Measurements from ENCODE around the gene SPRY1. TPM values are rescaled to one million over a fixed set of nuclear protein-coding genes. Genes with fewer than 3 reads are reported as not detected.
A peak's percentile ranks its signal among the peaks of the same experiment; 100 is the strongest.

The SPRY1 gene
- total RNA-seq, 1 donor from 2014 or later, result 60.2 TPM

GRCh38 chr4:123427951-123428350, 31.4 kb downstream of the SPRY1 start:
- peaks cover 20% of the 10 kb centered on the region for H3K36me3 Mint-ChIP-seq (ENCODE audit: low read depth)
- H3K27ac Mint-ChIP-seq, result no peak overlapping the region
- H3K4me3 Mint-ChIP-seq, result no peak overlapping the region
- peaks cover 23% of the 10 kb centered on the region for H3K4me1 Mint-ChIP-seq
- DNase-seq, result no peak
- no peaks in the 10 kb centered on the region for H3K27me3 Mint-ChIP-seq
- intact Hi-C loops (cut with micrococcal nuclease), result no loop called here
- H3K9me3 Mint-ChIP-seq, result peaks cover 11% of the 10 kb centered on the region

- Mint-ChIP-seq H3K9me3 (peaks cover 11% of the 10 kb centered on the region), H3K4me1 (peaks cover 11% of the 10 kb centered on the region), H3K27me3 (no peaks in the 10 kb centered on the region), H3K27ac (no peak overlapping the region), H3K36me3 (ENCODE audit: low read depth) (peaks cover 20% of the 10 kb centered on the region), H3K4me3 (no peak overlapping the region)
- peak; percentile 52 for DNase-seq
- intact Hi-C loops (cut with micrococcal nuclease), result no loop called here
These were observed 33.4 kb downstream of the SPRY1 start for GRCh38 chr4:123430031-123430430.

GRCh38 chr4:123430501-123430900, 33.9 kb downstream of the SPRY1 start:
- intact Hi-C loops (cut with micrococcal nuclease), result no loop called here
- Mint-ChIP-seq H3K4me1 (peaks cover 9% of the 10 kb centered on the region), H3K27ac (no peak overlapping the region), H3K36me3 (ENCODE audit: low read depth) (peaks cover 20% of the 10 kb centered on the region), H3K27me3 (no peaks in the 10 kb centered on the region), H3K4me3 (no peak overlapping the region), H3K9me3 (peaks cover 8% of the 10 kb centered on the region)
- DNase-seq, result no peak

- peak; percentile 47 for DNase-seq
- no peak overlapping the region for H3K27ac Mint-ChIP-seq
- H3K9me3 Mint-ChIP-seq, result peaks cover 6% of the 10 kb centered on the region
- H3K36me3 Mint-ChIP-seq (ENCODE audit: low read depth), result peaks cover 5% of the 10 kb centered on the region
- peaks cover 9% of the 10 kb centered on the region for H3K4me1 Mint-ChIP-seq
- intact Hi-C loops (cut with micrococcal nuclease), result no loop called here
- H3K4me3 Mint-ChIP-seq, result no peak overlapping the region
- H3K27me3 Mint-ChIP-seq, result no peaks in the 10 kb centered on the region
These were observed 37.0 kb downstream of the SPRY1 start for GRCh38 chr4:123433573-123433972.

GRCh38 chr4:123433976-123434375, 37.4 kb downstream of the SPRY1 start:
- intact Hi-C loops (cut with micrococcal nuclease), result no loop called here
- H3K4me1 Mint-ChIP-seq, result peaks cover 9% of the 10 kb centered on the region
- H3K4me3 Mint-ChIP-seq, result no peak overlapping the region
- H3K36me3 Mint-ChIP-seq (ENCODE audit: low read depth), result peaks cover 4% of the 10 kb centered on the region
- peaks cover 6% of the 10 kb centered on the region for H3K9me3 Mint-ChIP-seq
- no peaks in the 10 kb centered on the region for H3K27me3 Mint-ChIP-seq
- H3K27ac Mint-ChIP-seq, result no peak overlapping the region
- peak; percentile 45 for DNase-seq

GRCh38 chr4:123435246-123436113, 38.9 kb downstream of the SPRY1 start:
- H3K27me3 Mint-ChIP-seq, result no peaks in the 10 kb centered on the region
- intact Hi-C loops (cut with micrococcal nuclease), result no loop called here
- H3K9me3 Mint-ChIP-seq, result no peaks in the 10 kb centered on the region
- no peaks in the 10 kb centered on the region for H3K4me1 Mint-ChIP-seq
- no peaks in the 10 kb centered on the region for H3K36me3 Mint-ChIP-seq (ENCODE audit: low read depth)
- no peak overlapping the region for H3K27ac Mint-ChIP-seq
- H3K4me3 Mint-ChIP-seq, result no peak overlapping the region
- DNase-seq, result peak; percentile 51

- peak; percentile 36 for DNase-seq
- H3K27me3 Mint-ChIP-seq, result no peaks in the 10 kb centered on the region
- H3K36me3 Mint-ChIP-seq (ENCODE audit: low read depth), result no peaks in the 10 kb centered on the region
- H3K27ac Mint-ChIP-seq, result no peak overlapping the region
- peaks cover 5% of the 10 kb centered on the region for H3K9me3 Mint-ChIP-seq
- no peak overlapping the region for H3K4me3 Mint-ChIP-seq
- intact Hi-C loops (cut with micrococcal nuclease), result no loop called here
- peaks cover 4% of the 10 kb centered on the region for H3K4me1 Mint-ChIP-seq
These were observed 41.4 kb downstream of the SPRY1 start for GRCh38 chr4:123438031-123438430.

GRCh38 chr4:123443401-123444289, 47.0 kb downstream of the SPRY1 start:
- Mint-ChIP-seq H3K27me3 (no peaks in the 10 kb centered on the region), H3K27ac (peak overlapping the region; percentile 96), H3K9me3 (peaks cover 5% of the 10 kb centered on the region), H3K4me1 (peaks cover 22% of the 10 kb centered on the region), H3K4me3 (peak overlapping the region; percentile 82), H3K36me3 (ENCODE audit: low read depth) (no peaks in the 10 kb centered on the region)
- intact Hi-C loops (cut with micrococcal nuclease), result loop anchor here (1.0 kb wide), 5 partner anchors 21 to 46 kb away; no protein-coding TSS in a partner anchor
- peak; percentile 79 for DNase-seq

- Mint-ChIP-seq H3K4me1 (peaks cover 24% of the 10 kb centered on the region), H3K27ac (peak overlapping the region; percentile 96), H3K36me3 (ENCODE audit: low read depth) (no peaks in the 10 kb centered on the region), H3K27me3 (no peaks in the 10 kb centered on the region), H3K4me3 (peak overlapping the region; percentile 82), H3K9me3 (peaks cover 8% of the 10 kb centered on the region)
- intact Hi-C loops (cut with micrococcal nuclease), result loop anchor here (1.0 kb wide), 3 partner anchors 28 to 45 kb away; no protein-coding TSS in a partner anchor
- peak; percentile 81 for DNase-seq
These were observed 47.7 kb downstream of the SPRY1 start for GRCh38 chr4:123444290-123444731.

GRCh38 chr4:123446865-123447474, 50.4 kb downstream of the SPRY1 start:
- intact Hi-C loops (cut with micrococcal nuclease), result no loop called here
- H3K9me3 Mint-ChIP-seq, result peaks cover 6% of the 10 kb centered on the region
- H3K4me3 Mint-ChIP-seq, result no peak overlapping the region
- no peaks in the 10 kb centered on the region for H3K36me3 Mint-ChIP-seq (ENCODE audit: low read depth)
- DNase-seq, result no peak
- H3K4me1 Mint-ChIP-seq, result peaks cover 31% of the 10 kb centered on the region
- H3K27me3 Mint-ChIP-seq, result no peaks in the 10 kb centered on the region
- H3K27ac Mint-ChIP-seq, result no peak overlapping the region

GRCh38 chr4:123449362-123449761, 52.8 kb downstream of the SPRY1 start:
- Mint-ChIP-seq H3K27me3 (no peaks in the 10 kb centered on the region), H3K4me1 (peaks cover 23% of the 10 kb centered on the region), H3K4me3 (no peak overlapping the region), H3K9me3 (peaks cover 4% of the 10 kb centered on the region), H3K36me3 (ENCODE audit: low read depth) (no peaks in the 10 kb centered on the region), H3K27ac (no peak overlapping the region)
- intact Hi-C loops (cut with micrococcal nuclease), result no loop called here
- DNase-seq, result no peak

- no peak for DNase-seq
- Mint-ChIP-seq H3K4me3 (peak overlapping the region; percentile 22), H3K27ac (peak overlapping the region; percentile 9), H3K4me1 (peaks cover 21% of the 10 kb centered on the region), H3K27me3 (no peaks in the 10 kb centered on the region), H3K9me3 (peaks cover 4% of the 10 kb centered on the region), H3K36me3 (ENCODE audit: low read depth) (no peaks in the 10 kb centered on the region)
- intact Hi-C loops (cut with micrococcal nuclease), result no loop called here
These were observed 53.2 kb downstream of the SPRY1 start for GRCh38 chr4:123449780-123450179.

GRCh38 chr4:123450393-123450792, 53.8 kb downstream of the SPRY1 start:
- Mint-ChIP-seq H3K27ac (peak overlapping the region; percentile 9), H3K9me3 (peaks cover 4% of the 10 kb centered on the region), H3K4me1 (peaks cover 23% of the 10 kb centered on the region), H3K36me3 (ENCODE audit: low read depth) (peaks cover 2% of the 10 kb centered on the region), H3K4me3 (no peak overlapping the region), H3K27me3 (no peaks in the 10 kb centered on the region)
- intact Hi-C loops (cut with micrococcal nuclease), result no loop called here
- DNase-seq, result no peak
